ENCODE results near the gene SOWAHC.

GRCh38 chr2:109663721-109664120 lies 49.6 kb downstream of the SOWAHC start:
- TF ChIP-seq CTCF (IDR thresholded peaks at IDR 0.05) (no peak), EZH2 (IDR thresholded peaks at IDR 0.05) (no peak), EZH2phosphoT487 (IDR thresholded peaks at IDR 0.05) (no peak)
